Thymus (tissue), 11 donors: ENCODE results near the gene PLB1. TPM values are rescaled to one million over a fixed set of nuclear protein-coding genes. Genes with fewer than 3 reads are reported as not detected.

Source experiments
- DNase-seq, 9 donors: peaks; one replicate each; pipeline ENCODE4 v3.0.0-alpha.2; 2013; ENCODE audit warnings: low spot score in 9 of 9, low read depth in 6 of 9, missing footprints in 1 of 9
- H3K27ac ChIP-seq, 2 donors: one replicate each; pipeline ENCODE4 v1.5.1; 2013; ENCODE audit warnings: control low read depth in 1 of 2, low read depth in 1 of 2, low read length in 1 of 2, mild to moderate bottlenecking in 1 of 2, moderate library complexity in 1 of 2
- H3K27me3 ChIP-seq, 2 donors: one replicate each; pipeline ENCODE4 v1.5.1; 2013; ENCODE audit warnings: low read length in 1 of 2; ENCODE audit not compliant: control insufficient read depth in 2 of 2, insufficient read depth in 1 of 2
- H3K36me3 ChIP-seq, 2 donors: one replicate each; pipeline ENCODE4 v1.5.1; 2013; ENCODE audit warnings: low read length in 1 of 2, mild to moderate bottlenecking in 1 of 2, moderate library complexity in 1 of 2; ENCODE audit not compliant: control insufficient read depth in 2 of 2, insufficient read depth in 2 of 2
- H3K4me1 ChIP-seq, 2 donors: one replicate each; pipeline ENCODE4 v1.5.1; 2013; ENCODE audit warnings: low read length in 2 of 2; ENCODE audit not compliant: control insufficient read depth in 2 of 2, insufficient read depth in 2 of 2
- H3K4me3 ChIP-seq, 2 donors: one replicate each; pipeline ENCODE4 v1.5.1; 2013; ENCODE audit warnings: low read length in 2 of 2, control low read depth in 1 of 2, mild to moderate bottlenecking in 1 of 2
- H3K9me3 ChIP-seq, 2 donors: one replicate each; pipeline ENCODE4 v1.5.1; 2013; ENCODE audit warnings: low read length in 1 of 2, mild to moderate bottlenecking in 1 of 2; ENCODE audit not compliant: control insufficient read depth in 2 of 2, insufficient read depth in 1 of 2
- WGBS: extraction: QIAGEN DNeasy Blood & Tissue Kit; methylation state at CpG from one replicate; pipeline ENCODE4 v1.1.7; 2013; 5-methylcytosine and 5-hydroxymethylcytosine counted together
- polyA plus RNA-seq: library from polyadenylated mRNA; stranded (reverse); fragments of 200-250 nt; gene quantifications from one replicate; pipeline ENCODE4 v1.2.3, GENCODE V29; 2013
- total RNA-seq: library from RNA; stranded (reverse); fragments of 120-200 nt; gene quantifications from one replicate; pipeline ENCODE4 v1.2.4, GENCODE V29; 2013
- donor health status: healthy.

Gene PLB1
- total and polyA plus RNA-seq, 2 donors = 1.8 to 2.3 TPM

GRCh38 chr2:28681158-28681571, 185.3 kb downstream of the PLB1 start:
- 56% methylated on average over 4 of the region's 4 CpGs for WGBS
- H3K4me1 ChIP-seq = peaks cover 0 to 14% of the 10 kb centered on the region in 2 donors
- peak in 3 of 9 donors; percentile 11 to 38 (median 16) for DNase-seq
- H3K36me3 ChIP-seq = no peaks in the 10 kb centered on the region
- no peak overlapping the region for H3K27ac ChIP-seq
- no peaks in the 10 kb centered on the region for H3K9me3 ChIP-seq
- no peak overlapping the region for H3K4me3 ChIP-seq
- no peaks in the 10 kb centered on the region for H3K27me3 ChIP-seq

GRCh38 chr2:28681606-28682005, 185.7 kb downstream of the PLB1 start:
- H3K4me3 ChIP-seq = no peak overlapping the region
- no peak overlapping the region for H3K27ac ChIP-seq
- H3K4me1 ChIP-seq = peaks cover 0 to 14% of the 10 kb centered on the region in 2 donors
- H3K9me3 ChIP-seq = no peaks in the 10 kb centered on the region
- no peaks in the 10 kb centered on the region for H3K27me3 ChIP-seq
- no peak for DNase-seq
- H3K36me3 ChIP-seq = no peaks in the 10 kb centered on the region

- H3K27me3 ChIP-seq = no peaks in the 10 kb centered on the region
- H3K4me1 ChIP-seq = peaks cover 0 to 14% of the 10 kb centered on the region in 2 donors
- H3K9me3 ChIP-seq = no peaks in the 10 kb centered on the region
- no peak overlapping the region for H3K4me3 ChIP-seq
- DNase-seq = no peak
- no peaks in the 10 kb centered on the region for H3K36me3 ChIP-seq
- 95% methylated on average over 14 of the region's 14 CpGs for WGBS
- H3K27ac ChIP-seq = no peak overlapping the region
These were observed 187.3 kb downstream of the PLB1 start for GRCh38 chr2:28683100-28683706.

GRCh38 chr2:28684142-28684858, 188.4 kb downstream of the PLB1 start:
- H3K27ac ChIP-seq = no peak overlapping the region
- DNase-seq = no peak
- no peak overlapping the region for H3K4me3 ChIP-seq
- WGBS = 97% methylated on average over 13 of the region's 13 CpGs
- peaks cover 0 to 14% of the 10 kb centered on the region in 2 donors for H3K4me1 ChIP-seq
- no peaks in the 10 kb centered on the region for H3K36me3 ChIP-seq
- H3K9me3 ChIP-seq = no peaks in the 10 kb centered on the region
- H3K27me3 ChIP-seq = no peaks in the 10 kb centered on the region

- Histone ChIP-seq H3K4me3 (no peak overlapping the region), H3K27me3 (no peaks in the 10 kb centered on the region), H3K27ac (no peak overlapping the region), H3K36me3 (no peaks in the 10 kb centered on the region), H3K9me3 (no peaks in the 10 kb centered on the region), H3K4me1 (peaks cover 0 to 4% of the 10 kb centered on the region in 2 donors)
- DNase-seq = no peak
These were observed 191.3 kb downstream of the PLB1 start for GRCh38 chr2:28687171-28687570.

- Histone ChIP-seq H3K9me3 (no peaks in the 10 kb centered on the region), H3K4me3 (no peak overlapping the region), H3K27me3 (no peaks in the 10 kb centered on the region), H3K36me3 (no peaks in the 10 kb centered on the region), H3K4me1 (peaks cover 0 to 4% of the 10 kb centered on the region in 2 donors), H3K27ac (no peak overlapping the region)
- WGBS = 94% methylated on average over 7 of the region's 7 CpGs
- no peak for DNase-seq
These were observed 192.0 kb downstream of the PLB1 start for GRCh38 chr2:28687640-28688385.

- no peak overlapping the region for H3K4me3 ChIP-seq
- DNase-seq = no peak
- H3K36me3 ChIP-seq = no peaks in the 10 kb centered on the region
- WGBS = 94% methylated on average over 2 of the region's 2 CpGs
- no peaks in the 10 kb centered on the region for H3K9me3 ChIP-seq
- H3K27me3 ChIP-seq = no peaks in the 10 kb centered on the region
- H3K4me1 ChIP-seq = peaks cover 0 to under 1% of the 10 kb centered on the region in 2 donors
- no peak overlapping the region for H3K27ac ChIP-seq
These were observed 193.0 kb downstream of the PLB1 start for GRCh38 chr2:28688818-28689217.

- Histone ChIP-seq H3K27ac (no peak overlapping the region), H3K36me3 (no peaks in the 10 kb centered on the region), H3K27me3 (no peaks in the 10 kb centered on the region), H3K4me3 (no peak overlapping the region), H3K9me3 (no peaks in the 10 kb centered on the region), H3K4me1 (no peaks in the 10 kb centered on the region)
- WGBS = 100% methylated on average over 2 of the region's 2 CpGs
- DNase-seq = no peak
These were observed 193.9 kb downstream of the PLB1 start for GRCh38 chr2:28689771-28690170.

GRCh38 chr2:28692411-28692810, 196.6 kb downstream of the PLB1 start:
- H3K27me3 ChIP-seq = no peaks in the 10 kb centered on the region
- WGBS = over 99% methylated on average over 3 of the region's 3 CpGs
- no peaks in the 10 kb centered on the region for H3K36me3 ChIP-seq
- no peak for DNase-seq
- no peak overlapping the region for H3K27ac ChIP-seq
- H3K4me1 ChIP-seq = no peaks in the 10 kb centered on the region
- no peaks in the 10 kb centered on the region for H3K9me3 ChIP-seq
- no peak overlapping the region for H3K4me3 ChIP-seq
